SU-DHL-6 (cell line): ENCODE results near the gene HAGHL.

Experiments
- H2AFZ ChIP-seq: fragments of 200-600 bp; sonication (generic); 2 replicates; pipeline ENCODE4 v1.6.1; 2014; ENCODE audit warnings: low read depth, mild to moderate bottlenecking, moderate library complexity, mixed read lengths, antibody characterized with exemption, low read length; ENCODE audit not compliant: severe bottlenecking
- H3F3A ChIP-seq: fragments of 200-600 bp; shearing (Covaris generic); 2 replicates; pipeline ENCODE4 v1.6.0; 2016; ENCODE audit warnings: antibody characterized with exemption, mild to moderate bottlenecking; ENCODE audit not compliant: insufficient read depth
- H3K27ac ChIP-seq: fragments of 200-600 bp; sonication (generic); 2 replicates; pipeline ENCODE4 v1.5.1; 2016; ENCODE audit warnings: low read depth, mild to moderate bottlenecking, low read length, moderate library complexity, mixed read lengths
- H3K27me3 ChIP-seq: fragments of 200-600 bp; sonication (generic), shearing (Covaris generic); 2 replicates; pipeline ENCODE4 v1.6.0; 2014; ENCODE audit warnings: mild to moderate bottlenecking, low read length
- H3K36me3 ChIP-seq: fragments of 200-600 bp; sonication (generic); 2 replicates; pipeline ENCODE4 v1.6.1; 2014; ENCODE audit warnings: mild to moderate bottlenecking, low read length, mixed read lengths
- H3K4me2 ChIP-seq: fragments of 300-600, 200-600 bp; shearing (Covaris generic), sonication (generic); 2 replicates; pipeline ENCODE4 v1.6.0; 2014; ENCODE audit warnings: low read length, low read depth, mild to moderate bottlenecking; ENCODE audit not compliant: poor library complexity, severe bottlenecking
- H3K4me3 ChIP-seq: fragments of 200-600 bp; sonication (generic); 2 replicates; pipeline ENCODE4 v1.5.1; 2014; ENCODE audit warnings: antibody characterized with exemption, low read length, mild to moderate bottlenecking, mixed read lengths; ENCODE audit not compliant: insufficient read depth, poor library complexity, severe bottlenecking
- H3K79me2 ChIP-seq: fragments of 200-600 bp; sonication (generic); 2 replicates; pipeline ENCODE4 v1.6.1; 2014; ENCODE audit warnings: mild to moderate bottlenecking, low read length, moderate library complexity; ENCODE audit not compliant: insufficient read depth
- H3K9ac ChIP-seq: fragments of 200-600 bp; sonication (generic); 2 replicates; pipeline ENCODE4 v1.7.0; 2014; ENCODE audit warnings: mild to moderate bottlenecking, low read length
- H3K9me2 ChIP-seq: fragments of 200-600 bp; sonication (generic); replicated peaks from 2 replicates; pipeline ENCODE4 v1.6.1; 2014; ENCODE audit warnings: low read length; ENCODE audit not compliant: insufficient read depth
- H3K9me3 ChIP-seq: fragments of 200-600 bp; sonication (generic); 2 replicates; pipeline ENCODE4 v1.6.1; 2014; ENCODE audit warnings: low read length, mixed read lengths; ENCODE audit not compliant: insufficient read depth
- H4K20me1 ChIP-seq: fragments of 200-600 bp; sonication (generic); 2 replicates; pipeline ENCODE4 v1.6.1; 2014; ENCODE audit warnings: low read depth, mild to moderate bottlenecking, antibody characterized with exemption, low read length, moderate library complexity, mixed read lengths
- CTCF ChIP-seq: fragments of 200-600 bp; sonication (generic); IDR thresholded peaks from one replicate; pipeline ENCODE4 v1.5.1; 2017; ENCODE audit warnings: antibody characterized with exemption, mild to moderate bottlenecking, low read length, moderate library complexity; ENCODE audit not compliant: insufficient read depth, poor library complexity, severe bottlenecking
- EZH2phosphoT487 ChIP-seq: fragments of 200-600 bp; sonication (generic), shearing (Covaris generic); conservative IDR thresholded peaks from 2 replicates; pipeline ENCODE4 v1.6.1; 2018; ENCODE audit warnings: mild to moderate bottlenecking, antibody characterized with exemption, low read length, moderate library complexity, mixed read lengths

The HAGHL gene

DNA sequence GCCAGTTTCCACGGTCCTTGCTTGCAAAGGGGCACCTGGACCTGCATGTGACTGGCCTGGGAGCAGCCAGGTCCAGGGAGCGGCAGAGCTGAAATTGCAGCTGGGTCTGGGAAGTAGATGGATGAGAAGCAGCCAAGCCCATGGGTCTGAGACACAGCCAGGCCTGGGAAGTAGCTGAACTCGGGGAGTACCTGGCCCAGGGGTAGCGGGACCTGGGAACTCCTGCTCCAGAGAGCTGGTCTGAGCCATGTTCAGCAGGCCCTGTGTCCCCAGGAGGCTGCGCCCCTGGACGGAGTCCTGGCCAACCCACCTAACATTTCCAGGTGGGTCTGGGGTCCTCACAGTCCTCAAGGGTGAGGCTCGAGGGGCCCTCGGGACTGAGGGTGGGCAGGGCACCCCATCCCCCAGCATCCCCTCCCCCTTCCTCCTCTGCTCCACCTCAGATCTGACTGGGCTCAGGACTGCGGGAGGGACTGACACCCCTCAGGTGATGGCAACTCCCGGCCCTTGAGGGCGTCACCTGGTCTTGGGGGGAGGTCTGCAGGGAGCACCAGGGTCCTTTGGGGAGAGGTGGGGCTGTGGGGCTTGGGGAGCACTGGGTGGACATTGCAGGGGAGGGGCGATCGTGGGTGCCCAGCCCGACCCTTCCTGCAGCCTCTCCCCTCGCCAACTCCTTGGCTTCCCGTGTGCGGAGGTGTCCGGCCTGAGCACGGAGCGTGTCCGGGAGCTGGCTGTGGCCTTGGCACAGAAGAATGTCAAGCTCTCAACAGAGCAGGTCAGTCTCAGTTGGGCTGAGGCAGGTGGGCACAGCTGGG lies 36.7 kb downstream of the HAGHL start:
- H3K4me2 ChIP-seq = no peak overlapping the region
- H3K9me2 ChIP-seq = no peaks in the 10 kb centered on the region
- no peaks in the 10 kb centered on the region for H3K79me2 ChIP-seq
- no peaks in the 10 kb centered on the region for H3K27me3 ChIP-seq
- no peaks in the 10 kb centered on the region for H3K36me3 ChIP-seq
- H3K4me3 ChIP-seq = no peak overlapping the region
- H3F3A ChIP-seq = no peaks in the 10 kb centered on the region
- H3K27ac ChIP-seq = no peak overlapping the region
- H3K9ac ChIP-seq = no peak overlapping the region
- H4K20me1 ChIP-seq = no peaks in the 10 kb centered on the region
- H3K9me3 ChIP-seq = no peaks in the 10 kb centered on the region
- no peak overlapping the region for H2AFZ ChIP-seq
- TF ChIP-seq CTCF = no peak
- TF ChIP-seq EZH2phosphoT487 = no peak

- Histone ChIP-seq H3K4me2 (no peak overlapping the region), H4K20me1 (no peaks in the 10 kb centered on the region), H2AFZ (no peak overlapping the region), H3K9me3 (no peaks in the 10 kb centered on the region), H3K27ac (no peak overlapping the region), H3F3A (no peaks in the 10 kb centered on the region), H3K4me3 (no peak overlapping the region), H3K9ac (no peak overlapping the region), H3K79me2 (no peaks in the 10 kb centered on the region), H3K27me3 (no peaks in the 10 kb centered on the region), H3K9me2 (no peaks in the 10 kb centered on the region), H3K36me3 (no peaks in the 10 kb centered on the region)
- TF ChIP-seq EZH2phosphoT487 (no peak), CTCF (no peak)
These were observed 37.4 kb downstream of the HAGHL start for GRCh38 chr16:764184-764750.

- Histone ChIP-seq H3K79me2 (no peaks in the 10 kb centered on the region), H3K27me3 (no peaks in the 10 kb centered on the region)
- TF ChIP-seq EZH2phosphoT487 (no peak), CTCF (no peak)
These were observed 38.1 kb downstream of the HAGHL start for GRCh38 chr16:764848-765487.

More at GRCh38 chr16:764848-765487, 38.1 kb downstream of the HAGHL start:
- no peak overlapping the region for H3K4me3 ChIP-seq
- H3K9me3 ChIP-seq = no peaks in the 10 kb centered on the region
- no peak overlapping the region for H3K4me2 ChIP-seq
- no peaks in the 10 kb centered on the region for H3F3A ChIP-seq
- H4K20me1 ChIP-seq = no peaks in the 10 kb centered on the region
- H2AFZ ChIP-seq = no peak overlapping the region
- H3K9me2 ChIP-seq = no peaks in the 10 kb centered on the region
- no peaks in the 10 kb centered on the region for H3K36me3 ChIP-seq
- no peak overlapping the region for H3K9ac ChIP-seq
- no peak overlapping the region for H3K27ac ChIP-seq
